ENCODE measurements around the gene ELL2. TPM values are rescaled to one million over a fixed set of nuclear protein-coding genes. Genes with fewer than 3 reads are reported as not detected.

Gene ELL2
- total RNA-seq, 1 donor = 11.3 TPM

DNA sequence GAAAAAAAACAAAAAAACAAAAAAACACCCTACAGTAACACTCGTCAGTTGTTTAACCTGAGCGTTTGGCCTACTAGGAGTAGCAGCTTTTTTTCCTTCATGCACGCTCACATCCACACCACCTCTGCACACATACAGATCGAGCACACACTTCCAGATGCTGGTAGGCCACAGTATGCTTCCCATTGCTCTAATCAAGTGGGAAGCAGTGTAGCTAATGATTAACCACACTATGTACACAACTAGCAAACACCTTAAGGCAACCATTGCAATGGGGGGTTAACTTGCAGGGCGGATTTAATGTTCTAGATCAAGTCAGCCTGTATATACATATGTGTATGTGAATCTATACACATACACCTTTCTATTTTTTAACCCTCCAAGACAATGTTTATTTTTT lies 73.7 kb downstream of the ELL2 start:
- no peak for DNase-seq (ENCODE audit: low read depth in 2 of 3, low spot score in 2 of 3)

DNA sequence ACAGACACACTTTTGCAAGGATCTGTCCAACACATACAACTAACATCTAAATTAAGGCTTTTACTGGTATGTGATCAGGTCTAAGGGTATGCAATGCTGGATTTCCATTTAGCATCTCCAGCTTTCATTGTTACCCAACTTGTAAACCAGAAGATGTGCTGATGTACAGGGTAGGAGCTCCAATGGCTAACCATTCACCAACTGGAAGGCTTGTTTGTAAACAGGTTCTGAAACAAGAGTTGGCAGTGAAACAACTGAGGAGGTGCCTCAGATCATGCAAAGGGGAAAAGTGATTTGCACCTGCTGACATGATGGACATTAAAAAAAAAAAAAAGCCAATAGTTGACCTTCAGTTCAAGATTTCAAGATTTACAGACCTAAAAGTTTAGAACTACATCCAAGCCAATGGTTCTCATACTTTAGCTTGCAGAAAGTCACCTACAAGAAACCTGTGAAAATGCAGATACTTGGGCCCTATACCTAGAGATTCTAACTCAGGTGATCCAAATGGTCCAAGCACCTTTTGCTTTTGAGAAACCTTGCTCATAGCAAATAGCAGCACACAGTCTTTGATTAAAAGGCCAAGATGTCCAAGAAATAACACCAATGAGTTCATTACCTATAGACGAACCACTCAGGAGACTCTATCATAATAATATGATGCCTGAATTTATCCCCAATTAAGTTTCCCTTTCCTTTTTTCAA lies 75.2 kb downstream of the ELL2 start:
- DNase-seq (ENCODE audit: low read depth in 2 of 3, low spot score in 2 of 3) = no peak

GRCh38 chr5:95884511-95884910 lies 77.1 kb downstream of the ELL2 start:
- peak in 2 of 3 donors; percentile 46 to 83 for DNase-seq (ENCODE audit: low read depth in 2 of 3, low spot score in 2 of 3)

- no peak for DNase-seq (ENCODE audit: low read depth in 2 of 3, low spot score in 2 of 3)
Observed at GRCh38 chr5:95884017-95884325, 77.7 kb downstream of the ELL2 start.

DNA sequence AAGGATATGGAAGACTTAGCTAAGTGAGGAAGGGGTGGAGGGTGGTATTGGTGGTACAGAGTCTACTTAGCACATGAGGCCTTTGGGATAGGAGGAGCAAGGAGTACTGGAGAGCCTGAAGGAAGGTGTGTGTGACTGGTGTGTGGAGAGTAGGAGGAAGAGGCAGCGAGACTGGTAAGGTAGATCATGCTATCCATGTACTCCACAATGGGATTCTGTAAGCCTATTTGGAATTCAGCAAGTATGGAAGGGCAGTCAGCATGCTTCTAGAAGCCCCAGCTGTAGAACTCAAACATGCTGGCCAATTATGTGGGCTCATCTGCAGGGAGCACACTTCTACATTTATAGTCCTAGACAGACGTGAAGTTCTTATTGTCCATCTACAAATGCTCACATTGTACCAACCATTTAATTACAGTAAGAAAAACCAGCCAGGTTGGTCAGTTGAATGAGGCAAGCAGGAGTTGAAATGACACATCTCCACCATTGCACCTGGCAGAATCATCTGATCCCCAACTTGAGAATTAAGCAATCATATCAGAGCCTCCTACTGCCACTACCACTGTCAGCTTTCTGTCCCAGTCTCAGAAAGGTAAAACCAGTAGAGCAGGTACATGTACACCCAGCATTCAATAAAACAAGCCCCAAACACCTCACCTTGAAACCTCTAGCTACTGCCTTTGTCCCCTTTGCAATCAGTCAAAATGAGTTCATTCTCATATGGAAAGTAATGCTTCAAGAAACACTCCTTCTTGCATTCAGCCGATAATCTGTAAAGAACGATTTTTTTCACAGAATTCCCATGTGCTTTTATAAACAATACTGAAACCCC lies 78.2 kb downstream of the ELL2 start:
- DNase-seq (ENCODE audit: low read depth in 2 of 3, low spot score in 2 of 3) = no peak

- no peak for DNase-seq (ENCODE audit: low read depth in 2 of 3, low spot score in 2 of 3)
Observed at GRCh38 chr5:95881833-95882232, 79.8 kb downstream of the ELL2 start.

DNA sequence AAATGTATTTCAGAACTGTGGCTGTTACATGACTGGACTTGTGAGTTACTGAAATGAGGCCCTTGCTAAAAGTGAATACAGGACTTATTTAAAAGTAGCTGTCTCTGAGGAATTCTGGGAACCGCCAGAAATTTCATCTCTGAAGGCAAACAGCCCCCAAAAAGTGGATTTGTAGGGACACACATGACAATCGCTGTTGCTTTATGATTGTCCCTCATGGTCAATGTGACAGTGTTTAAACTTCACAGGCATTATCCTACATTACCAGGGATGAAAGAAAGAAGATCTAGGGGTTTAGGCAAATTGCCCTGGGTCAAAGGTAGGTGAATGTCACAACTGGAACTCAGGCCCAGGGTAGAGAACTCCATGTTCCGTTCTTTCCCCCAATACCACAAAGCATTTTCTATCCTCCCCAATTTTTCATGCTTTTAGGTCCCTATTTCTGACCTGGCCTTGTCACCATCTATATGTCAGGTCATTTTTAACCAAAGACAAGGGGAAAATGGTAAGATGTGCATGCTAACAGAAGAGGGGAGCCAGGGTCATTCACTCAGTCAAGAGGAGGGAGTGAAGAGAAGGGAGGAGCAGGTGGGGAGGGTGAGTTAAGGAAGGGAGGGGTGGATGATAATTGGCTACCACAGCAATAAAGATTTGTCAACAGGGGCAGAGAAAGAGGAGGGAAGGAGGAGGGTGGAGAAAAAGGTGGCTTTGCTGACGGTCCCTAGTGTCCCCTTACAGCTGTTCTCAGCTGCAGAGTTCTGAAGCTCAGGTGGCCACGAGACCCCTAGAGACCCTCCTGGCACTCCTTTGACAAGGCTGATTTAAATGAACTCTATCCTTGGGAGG lies 81.3 kb downstream of the ELL2 start:
- DNase-seq (ENCODE audit: low read depth in 2 of 3, low spot score in 2 of 3) = no peak

DNA sequence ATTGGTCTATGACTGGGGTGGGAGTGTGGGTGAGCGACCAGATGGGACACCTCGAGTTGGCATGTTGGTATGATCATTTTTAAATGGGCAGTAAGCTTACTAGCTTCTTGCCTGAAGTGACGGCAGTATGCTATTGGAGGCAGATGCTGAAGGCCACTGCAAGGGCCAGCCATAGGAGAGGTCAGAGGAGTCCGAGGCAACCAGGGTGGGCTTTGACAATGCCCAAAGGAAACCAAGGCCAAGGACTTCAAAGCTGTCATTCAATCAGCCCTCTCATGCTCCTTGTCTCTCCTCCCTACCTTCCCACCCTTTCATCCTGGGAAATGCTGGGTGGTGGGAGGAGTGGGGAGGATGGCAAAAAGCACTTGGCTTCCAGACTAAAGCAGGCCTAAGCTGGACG lies 82.0 kb downstream of the ELL2 start:
- no peak for DNase-seq (ENCODE audit: low read depth in 2 of 3, low spot score in 2 of 3)

DNA sequence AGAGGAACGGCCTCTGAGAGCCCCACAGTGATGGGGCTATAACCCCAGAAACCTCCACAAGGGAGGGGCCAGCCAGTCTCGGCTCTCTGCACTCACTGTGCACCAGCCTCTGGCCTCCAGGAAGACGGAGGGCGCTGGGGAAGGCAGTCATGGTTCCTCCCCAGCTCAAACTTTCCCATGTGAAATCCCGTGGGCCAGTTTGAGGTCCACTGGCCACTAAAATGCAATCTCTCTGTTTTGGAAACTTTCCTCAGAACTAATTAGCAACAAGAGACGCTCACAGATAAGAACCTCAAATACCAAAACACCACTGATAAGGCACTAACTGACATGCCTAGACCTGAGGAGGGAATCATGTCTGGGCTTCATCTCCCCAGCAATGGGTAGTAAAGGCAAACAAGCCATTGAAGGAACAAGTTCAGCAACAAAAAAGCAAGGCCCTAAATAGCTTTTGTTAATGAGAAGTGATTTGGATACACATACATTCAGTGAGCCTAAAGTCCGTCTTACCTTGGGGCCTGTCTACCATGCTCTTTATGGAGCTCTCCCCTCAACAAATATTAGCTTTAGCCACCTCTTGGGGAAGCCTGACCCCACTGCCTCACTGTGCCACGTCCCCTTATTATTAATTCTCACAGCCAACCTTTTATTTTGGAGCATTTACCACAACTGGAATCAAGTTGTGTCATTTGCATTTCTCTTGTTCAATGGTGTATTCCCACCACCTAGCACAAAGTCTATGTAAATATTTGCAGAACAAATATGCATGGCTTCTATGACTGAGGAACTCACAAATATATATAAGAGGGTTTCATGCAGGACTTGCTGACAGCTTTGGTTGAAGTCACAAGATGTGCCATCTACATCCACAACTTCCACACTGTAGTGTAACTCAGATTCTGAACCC lies 83.0 kb downstream of the ELL2 start:
- DNase-seq (ENCODE audit: low read depth in 2 of 3, low spot score in 2 of 3) = no peak

DNA sequence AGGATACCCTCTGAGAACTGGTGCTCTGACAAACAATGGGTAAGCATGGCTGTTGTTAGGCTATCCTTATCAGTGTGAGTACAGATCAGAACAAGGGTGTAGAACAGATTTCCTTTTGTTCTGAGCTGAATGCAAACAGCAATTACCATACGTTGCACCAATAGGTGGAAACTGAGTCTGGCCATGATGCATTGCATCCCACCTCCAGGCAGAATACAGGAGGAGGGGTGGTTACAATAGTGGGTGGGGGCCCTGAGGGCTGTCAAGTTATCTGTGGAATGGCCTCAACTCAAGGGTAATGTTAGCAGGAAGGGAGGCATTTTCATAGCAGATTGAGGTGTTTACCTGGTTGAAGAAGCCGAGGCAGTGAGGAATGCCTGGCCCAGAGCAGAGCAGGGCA lies 84.9 kb downstream of the ELL2 start:
- no peak for DNase-seq (ENCODE audit: low read depth in 2 of 3, low spot score in 2 of 3)

DNA sequence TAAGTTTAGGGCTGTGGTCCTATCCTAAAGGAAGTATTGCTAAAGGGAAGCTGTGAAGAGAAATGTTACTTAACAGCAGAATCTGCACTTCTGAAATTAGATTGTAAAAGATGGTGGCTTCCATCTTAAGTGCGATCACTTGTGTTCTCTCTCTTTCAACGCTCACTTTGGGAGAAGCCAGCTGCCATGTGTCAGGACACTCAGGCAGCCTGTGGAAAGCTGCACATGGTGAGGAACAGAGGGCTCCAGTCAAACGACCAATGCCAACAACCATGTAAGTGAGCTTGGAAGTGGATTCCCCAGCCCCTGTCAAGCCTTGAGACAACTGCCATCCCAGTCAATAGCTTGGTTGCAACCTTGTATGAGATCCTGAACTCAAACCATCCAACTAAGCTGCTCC lies 87.4 kb downstream of the ELL2 start:
- no peak for DNase-seq (ENCODE audit: low read depth in 2 of 3, low spot score in 2 of 3)

DNA sequence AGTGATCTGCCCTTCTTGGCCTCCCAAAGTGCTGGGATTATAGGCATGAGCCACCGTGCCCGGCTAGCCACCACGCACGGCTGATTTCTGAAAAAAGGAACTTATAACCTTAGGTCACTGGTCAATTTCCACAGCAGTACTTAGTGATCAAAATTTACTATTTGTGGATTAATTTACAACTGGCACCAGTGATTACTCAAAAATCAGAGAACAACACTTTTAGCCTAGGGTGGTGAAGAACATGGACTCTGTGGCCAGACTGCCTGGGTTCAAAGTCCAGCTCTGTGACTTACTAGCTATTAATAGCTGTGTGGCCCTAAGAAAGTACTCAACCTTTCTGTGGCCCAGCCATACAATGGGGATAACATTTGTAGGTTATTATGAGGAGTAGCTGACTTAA lies 88.3 kb downstream of the ELL2 start:
- no peak for DNase-seq (ENCODE audit: low read depth in 2 of 3, low spot score in 2 of 3)

GRCh38 chr5:95872346-95873268 lies 89.0 kb downstream of the ELL2 start:
- DNase-seq (ENCODE audit: low read depth in 2 of 3, low spot score in 2 of 3) = no peak

GRCh38 chr5:95871146-95871806 lies 90.4 kb downstream of the ELL2 start:
- no peak for DNase-seq (ENCODE audit: low read depth in 2 of 3, low spot score in 2 of 3)

- DNase-seq (ENCODE audit: low read depth in 2 of 3, low spot score in 2 of 3) = no peak
Observed at GRCh38 chr5:95870105-95870672, 91.5 kb downstream of the ELL2 start.

DNA sequence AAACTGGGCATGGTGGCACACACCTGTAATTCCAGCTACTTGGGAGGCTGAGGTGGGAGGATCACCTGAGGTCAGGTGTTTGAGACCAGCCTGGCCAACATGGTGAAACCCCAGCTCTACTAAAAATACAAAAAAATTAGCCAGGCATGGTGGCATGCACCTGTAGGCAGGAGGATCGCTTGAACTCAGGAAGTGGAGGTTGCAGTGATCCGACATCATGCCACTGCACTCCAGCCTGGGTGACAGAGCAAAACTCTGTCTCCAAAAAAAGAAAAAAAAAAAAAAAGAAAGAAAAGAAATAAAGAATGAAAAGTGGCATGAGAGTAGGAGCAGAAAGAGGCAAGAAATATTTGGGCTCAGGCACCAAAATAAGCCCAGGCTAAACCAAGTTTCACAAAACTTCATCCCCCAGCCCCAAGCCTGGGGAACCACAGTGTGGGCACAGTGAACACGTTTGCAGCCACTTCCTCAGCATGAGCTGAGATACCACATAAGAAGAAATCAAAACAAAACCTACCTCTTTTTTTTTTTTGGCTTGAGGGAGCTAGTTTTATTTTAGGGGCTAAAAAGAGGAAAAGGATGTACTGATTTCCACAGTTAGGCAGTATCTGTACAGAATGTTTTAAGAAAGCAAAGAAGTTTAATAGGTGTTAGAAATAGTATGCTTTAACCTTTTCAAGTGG lies 92.3 kb downstream of the ELL2 start:
- DNase-seq (ENCODE audit: low read depth in 2 of 3, low spot score in 2 of 3) = peak; percentile 30 to 84 (median 54)

- no peak for DNase-seq (ENCODE audit: low read depth in 2 of 3, low spot score in 2 of 3)
Observed at GRCh38 chr5:95868136-95868535, 93.5 kb downstream of the ELL2 start.
